Urothelium cell line (cell line): Measurements from ENCODE around the gene SP2.

Source experiments
- DNase-seq: peaks from one replicate; pipeline ENCODE4 v3.0.0; 2011; ENCODE audit warnings: low spot score, mixed read lengths
- FAIRE-seq: peaks from 2 replicates; lab custom pipeline; 2011; peaks lifted over from hg19 to GRCh38; lab: Jason Lieb, UNC

The SP2 gene

GRCh38 chr17:47969930-47970724 is 74.1 kb downstream of the SP2 start:
- FAIRE-seq (no peak), DNase-seq (no peak)

- FAIRE-seq (peak; percentile 92), DNase-seq (peak; percentile 99)
Observed at GRCh38 chr17:47970725-47971499, 74.9 kb downstream of the SP2 start, which contains the start of gene CDK5RAP3. TSS of gene CDK5RAP3 (plus strand) at chr17:47971113. CDS start at chr17:47971147, 34 bp downstream.

GRCh38 chr17:47973541-47973940 is 77.5 kb downstream of the SP2 start:
- DNase-seq (no peak), FAIRE-seq (no peak)

GRCh38 chr17:47975189-47975822 is 79.3 kb downstream of the SP2 start:
- FAIRE-seq (no peak), DNase-seq (no peak)

- FAIRE-seq (no peak), DNase-seq (no peak)
Observed at GRCh38 chr17:47975823-47976205, 79.8 kb downstream of the SP2 start.

- FAIRE-seq (no peak), DNase-seq (peak; percentile 46)
Observed at GRCh38 chr17:47978324-47978723, 82.3 kb downstream of the SP2 start.
